COLO829 (cell line): Measurements from ENCODE around the gene PRPF38B.

Experiments
- DNase-seq: peaks from one replicate; pipeline ENCODE4 v3.0.0; 2012; ENCODE audit warnings: low spot score

Gene PRPF38B

GRCh38 chr1:108718927-108719655 lies 27.0 kb downstream of the PRPF38B start:
- no peak for DNase-seq

DNA sequence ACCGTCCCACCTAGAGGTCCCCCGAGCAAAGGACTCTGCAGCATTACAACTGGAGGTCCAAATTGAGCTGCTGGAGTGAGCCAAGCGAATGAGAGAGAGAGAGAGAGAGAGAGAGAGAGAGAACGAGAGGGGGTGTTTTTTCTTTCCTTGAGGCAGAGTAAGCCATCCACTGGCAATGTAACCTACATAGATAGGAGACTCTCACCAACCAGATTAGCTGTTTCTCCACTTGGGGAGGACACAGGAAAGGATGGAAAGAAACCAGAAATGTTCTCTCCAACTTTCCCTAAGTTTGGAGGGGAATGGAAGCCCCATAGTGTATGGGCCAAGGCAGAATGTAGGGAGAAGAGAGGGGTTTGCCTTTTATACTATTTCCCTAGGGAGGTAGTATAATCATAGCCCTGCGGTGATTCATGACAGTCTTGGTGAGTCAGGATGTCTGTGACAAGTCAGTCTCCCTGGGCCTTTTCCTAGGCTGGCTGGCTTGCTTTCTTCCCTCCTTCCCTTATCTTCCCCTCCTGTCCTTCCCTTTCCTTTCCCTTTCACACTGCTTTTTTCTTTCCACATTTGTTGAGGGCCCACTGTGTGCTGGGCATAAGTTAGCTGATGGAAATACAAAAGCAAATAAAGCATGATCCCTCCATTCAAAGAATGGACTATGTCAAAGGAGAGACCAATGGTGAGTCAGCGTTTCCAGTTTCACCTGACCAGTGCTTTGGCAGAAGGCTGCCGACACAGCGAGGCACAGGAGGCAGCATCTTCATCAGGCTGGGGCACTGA lies 27.7 kb downstream of the PRPF38B start:
- DNase-seq, result peak; percentile 66

GRCh38 chr1:108722292-108722691 lies 30.2 kb downstream of the PRPF38B start:
- no peak for DNase-seq

GRCh38 chr1:108725906-108726305 lies 33.8 kb downstream of the PRPF38B start:
- DNase-seq, result no peak

GRCh38 chr1:108728327-108728923 lies 36.3 kb downstream of the PRPF38B start:
- DNase-seq, result no peak

DNA sequence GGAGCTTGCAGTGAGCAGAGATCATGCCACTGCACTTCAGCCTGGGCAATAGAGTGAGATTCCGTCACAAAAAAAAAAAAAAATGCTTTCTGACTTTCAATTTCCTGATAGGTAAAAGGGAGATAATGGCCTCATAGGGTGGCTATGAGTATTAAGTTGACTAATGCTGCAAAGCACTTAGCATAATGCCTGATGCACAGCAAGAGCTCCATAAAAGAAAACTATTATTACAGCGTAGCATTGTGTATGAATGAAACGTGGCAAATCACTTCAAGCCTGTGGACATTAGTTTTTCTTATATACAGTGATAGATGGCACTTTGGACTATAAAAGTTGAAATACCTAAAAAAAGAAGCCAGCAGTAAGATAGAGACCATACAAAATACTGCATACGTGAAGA lies 37.4 kb downstream of the PRPF38B start:
- DNase-seq, result no peak

- no peak for DNase-seq
Measured at GRCh38 chr1:108732398-108732797, 40.3 kb downstream of the PRPF38B start.

DNA sequence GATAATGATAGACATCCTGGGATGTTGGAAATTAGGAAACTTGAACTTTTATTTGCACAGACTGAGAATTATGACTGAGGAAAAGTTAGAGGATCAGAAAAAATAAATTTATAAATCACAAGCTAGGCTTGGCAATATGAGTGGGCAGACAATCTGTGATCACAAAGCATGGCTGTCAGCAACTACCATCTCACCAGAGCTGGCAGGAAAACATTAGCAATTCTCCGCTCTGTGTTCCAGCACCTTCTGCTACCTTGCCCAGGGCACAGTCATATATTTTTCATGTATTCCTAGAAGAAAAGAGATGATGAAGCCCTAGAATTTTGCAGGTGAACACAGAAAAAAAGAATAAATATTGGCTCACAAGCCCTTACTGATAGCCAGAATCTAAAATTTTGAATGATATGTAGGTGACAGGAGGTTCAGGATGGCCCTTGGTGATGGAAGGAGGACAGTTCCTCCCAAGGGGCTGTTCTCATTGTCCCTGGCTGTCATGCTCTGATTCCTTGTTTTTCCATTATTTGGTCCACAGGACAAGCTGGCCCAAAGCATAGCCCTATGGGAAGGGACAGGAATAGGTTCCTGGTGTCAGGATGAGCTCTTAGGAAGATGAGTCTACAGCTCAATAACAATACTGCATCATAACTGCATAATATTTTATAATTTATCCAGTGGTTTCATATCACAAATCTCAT lies 42.2 kb downstream of the PRPF38B start:
- no peak for DNase-seq

DNA sequence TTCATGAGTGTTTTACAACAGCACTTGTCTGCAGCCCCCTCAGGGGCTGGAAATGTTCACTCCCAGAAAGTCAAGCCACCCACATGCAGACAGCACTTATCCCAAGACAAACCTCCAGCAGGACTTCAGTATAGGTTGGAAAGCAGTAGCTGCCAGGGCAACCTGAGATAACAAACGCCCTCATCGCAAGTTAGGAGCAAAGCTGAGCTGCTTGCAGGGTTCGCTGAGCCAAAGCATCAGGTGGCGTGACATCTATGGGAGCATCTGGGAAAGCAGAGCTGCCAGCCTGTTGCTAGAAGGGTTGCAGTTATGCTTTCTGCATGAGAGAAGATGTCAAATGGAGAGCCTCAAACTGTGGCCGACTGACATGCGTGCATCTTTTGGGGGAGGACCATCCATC lies 50.1 kb downstream of the PRPF38B start:
- no peak for DNase-seq

DNA sequence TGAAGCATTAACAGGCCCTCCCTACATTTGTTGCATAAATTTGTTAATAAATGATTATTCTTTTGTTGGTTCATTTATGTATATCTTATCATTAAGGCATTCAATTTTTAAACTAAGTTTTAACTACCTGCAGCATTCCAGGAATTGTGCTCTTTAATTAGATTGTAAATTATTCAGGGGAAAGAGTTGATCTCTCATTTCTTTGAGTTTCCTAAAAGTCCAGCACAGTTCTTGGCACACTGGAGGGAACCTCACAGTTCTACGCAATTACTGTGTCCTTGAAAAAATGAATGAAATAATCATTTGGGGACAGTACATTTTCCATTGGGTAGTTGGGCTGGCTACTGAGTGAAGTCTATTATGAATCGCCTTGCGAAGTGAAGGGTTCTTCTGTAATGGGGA lies 53.9 kb downstream of the PRPF38B start:
- DNase-seq, result no peak

- peak; percentile 90 for DNase-seq
Measured at GRCh38 chr1:108746382-108747170, 54.5 kb downstream of the PRPF38B start, which contains the start of gene STXBP3. Gene STXBP3 (plus strand): TSS chr1:108746674. CDS start chr1:108746738, 64 bp downstream.

GRCh38 chr1:108747171-108747850 lies 55.2 kb downstream of the PRPF38B start:
- peak; percentile 56 for DNase-seq

DNA sequence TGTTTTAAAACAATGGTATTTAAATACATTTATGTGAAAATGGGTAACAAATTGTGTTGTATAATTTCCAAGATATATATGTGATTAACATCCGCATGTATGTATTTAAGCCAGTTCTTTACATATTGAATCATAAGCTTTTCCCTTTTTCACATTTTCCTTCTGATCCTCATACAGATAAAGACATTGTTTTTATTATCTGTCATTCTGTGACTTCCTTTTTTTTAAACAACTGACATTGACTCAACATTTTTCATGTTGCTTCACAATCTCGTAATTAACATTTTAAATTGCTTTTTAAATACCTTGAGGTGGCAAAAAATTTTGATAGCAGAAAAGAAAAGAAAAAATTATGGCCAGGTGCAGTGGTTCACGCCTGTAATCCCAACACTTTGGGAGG lies 55.8 kb downstream of the PRPF38B start:
- DNase-seq, result no peak

- DNase-seq, result no peak
Measured at GRCh38 chr1:108749081-108749480, 57.0 kb downstream of the PRPF38B start.

GRCh38 chr1:108750476-108751181 lies 58.5 kb downstream of the PRPF38B start:
- DNase-seq, result no peak
